GM19455 (cell line): ENCODE data around the gene LRIT2.
"Not testable (repeated sequence)": the region's sequence is repeated elsewhere in the genome, so short reads cannot be mapped to it uniquely, and the experiment has no call there.

Source experiments
- ATAC-seq: cut with Tn5 transposase; IDR thresholded peaks from one replicate; pipeline ENCODE4 v1.9.1; 2021; ENCODE audit not compliant: unreplicated experiment

LRIT2 gene

DNA sequence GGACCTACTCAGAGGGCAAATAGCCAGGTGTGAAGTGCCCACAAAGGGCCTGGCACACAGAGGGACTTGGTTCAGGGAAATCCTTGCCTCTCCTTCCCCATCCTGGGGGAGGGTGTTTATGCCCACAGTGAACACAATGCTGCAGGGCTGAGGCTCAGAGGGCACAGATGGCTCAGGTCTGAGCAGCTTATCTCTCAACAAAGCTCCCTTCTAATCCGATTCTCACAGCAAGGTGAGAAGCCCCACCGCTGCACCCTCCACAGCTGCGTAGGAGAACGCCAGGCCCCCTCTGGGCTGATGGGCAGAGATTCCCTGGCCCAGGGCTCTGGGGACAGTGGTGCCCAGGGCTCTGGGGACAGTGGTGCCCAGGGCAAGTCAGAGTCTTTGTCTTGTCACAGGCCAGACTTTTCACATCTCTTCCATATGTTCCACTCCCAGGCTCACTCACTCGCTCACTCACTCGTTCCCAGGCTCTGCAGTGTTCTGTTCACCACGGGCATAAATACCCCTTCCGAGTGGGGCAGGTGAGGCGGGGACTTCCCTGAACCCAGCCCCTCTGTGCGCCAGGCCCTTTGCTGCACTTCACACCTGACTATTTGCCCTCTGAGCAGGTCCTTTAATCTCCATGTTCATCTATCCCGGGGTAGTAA lies 39.7 kb downstream of the LRIT2 start:
- ATAC-seq, result no peak

GRCh38 chr10:84184517-84184916 lies 40.8 kb downstream of the LRIT2 start:
- ATAC-seq, result no peak

GRCh38 chr10:84181631-84182030 lies 43.7 kb downstream of the LRIT2 start:
- ATAC-seq, result no peak

DNA sequence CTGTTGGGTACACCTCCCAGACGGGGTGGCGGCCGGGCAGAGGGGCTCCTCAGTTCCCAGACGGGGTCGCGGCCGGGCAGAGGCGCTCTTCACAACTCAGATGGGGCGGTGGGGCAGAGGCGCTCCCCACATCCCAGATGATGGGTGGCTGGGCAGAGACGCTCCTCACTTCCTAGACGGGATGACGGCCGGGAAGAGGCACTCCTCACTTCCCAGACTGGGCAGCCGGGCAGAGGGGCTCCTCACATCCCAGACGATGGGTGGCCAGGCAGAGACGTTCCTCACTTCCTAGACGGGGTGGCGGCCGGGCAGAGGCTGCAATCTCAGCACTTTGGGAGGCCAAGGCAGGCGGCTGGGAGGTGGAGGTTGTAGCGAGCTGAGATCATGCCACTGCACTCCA lies 45.0 kb downstream of the LRIT2 start:
- ATAC-seq, result not testable (repeated sequence)

DNA sequence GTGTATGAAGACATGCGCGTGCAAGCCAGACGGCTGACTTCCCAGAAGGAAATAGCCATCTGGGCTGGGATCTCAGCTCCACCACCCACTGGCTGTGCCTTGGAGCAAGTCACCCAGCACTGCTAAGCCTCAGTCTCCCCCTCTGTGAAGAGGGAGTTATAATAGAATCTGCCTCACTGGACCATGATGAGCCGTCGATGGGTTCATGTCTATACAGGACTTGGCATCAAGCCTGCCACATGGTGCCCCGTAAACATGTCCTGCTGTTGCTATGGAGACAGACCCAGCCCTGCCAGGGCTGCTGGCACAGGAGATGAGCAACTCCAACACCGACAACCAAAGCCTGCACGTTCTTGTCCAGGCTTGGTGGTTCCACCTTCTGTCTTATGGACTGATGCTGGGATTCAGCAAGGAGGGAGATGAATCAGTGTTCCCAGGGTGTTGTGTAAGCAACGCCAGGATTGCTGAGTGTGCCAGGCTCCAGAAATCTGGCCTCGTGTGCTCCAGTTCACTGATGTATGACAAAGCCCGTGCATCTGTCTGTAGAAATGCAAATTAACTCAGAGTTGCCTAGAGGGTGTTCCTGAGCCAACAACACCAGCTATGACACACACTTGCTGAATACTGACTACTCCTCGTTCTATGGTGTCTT lies 46.2 kb downstream of the LRIT2 start:
- ATAC-seq, result peak; percentile 88

DNA sequence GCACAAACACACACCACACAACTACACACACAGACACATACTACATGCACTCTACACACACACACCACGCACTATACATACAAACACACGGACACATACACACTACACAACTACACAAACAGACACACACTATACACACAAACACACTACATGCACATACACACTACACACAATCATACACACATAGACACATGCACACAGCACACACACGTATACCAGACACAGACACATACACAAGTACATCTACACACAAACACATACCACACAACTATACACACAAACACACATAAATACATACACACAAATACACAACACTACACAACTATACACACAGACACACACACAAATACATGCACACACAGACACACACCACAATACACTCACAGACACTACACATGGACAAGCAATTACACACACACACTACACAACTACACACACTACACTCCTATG lies 47.2 kb downstream of the LRIT2 start:
- ATAC-seq, result no peak

DNA sequence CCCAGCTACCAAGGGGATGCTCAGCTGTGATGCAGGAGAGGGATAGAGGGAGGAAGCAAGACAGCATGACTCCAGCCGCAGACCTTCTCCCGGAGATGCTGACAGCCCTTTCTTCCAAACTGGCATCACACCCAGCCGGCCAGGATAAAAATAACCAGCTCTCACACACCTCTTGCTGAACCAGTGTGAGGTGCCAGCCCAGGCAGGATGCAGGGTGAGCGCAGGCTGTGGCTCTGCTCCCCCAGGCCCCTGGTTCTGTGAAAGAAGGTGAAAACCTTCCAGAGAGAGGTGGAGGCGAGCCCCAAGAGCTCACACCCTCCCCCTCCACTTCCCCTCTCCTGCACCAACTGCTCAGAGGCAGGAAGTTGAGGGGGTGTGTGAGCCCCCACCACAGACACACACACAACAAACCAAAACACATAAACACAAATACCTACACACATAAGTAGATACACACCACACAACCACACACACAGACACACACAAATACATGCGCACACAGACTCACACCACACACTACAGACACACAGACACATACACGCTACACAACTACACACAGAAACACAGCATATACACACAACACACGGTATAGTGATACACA lies 47.7 kb downstream of the LRIT2 start:
- ATAC-seq, result peak; percentile 39

DNA sequence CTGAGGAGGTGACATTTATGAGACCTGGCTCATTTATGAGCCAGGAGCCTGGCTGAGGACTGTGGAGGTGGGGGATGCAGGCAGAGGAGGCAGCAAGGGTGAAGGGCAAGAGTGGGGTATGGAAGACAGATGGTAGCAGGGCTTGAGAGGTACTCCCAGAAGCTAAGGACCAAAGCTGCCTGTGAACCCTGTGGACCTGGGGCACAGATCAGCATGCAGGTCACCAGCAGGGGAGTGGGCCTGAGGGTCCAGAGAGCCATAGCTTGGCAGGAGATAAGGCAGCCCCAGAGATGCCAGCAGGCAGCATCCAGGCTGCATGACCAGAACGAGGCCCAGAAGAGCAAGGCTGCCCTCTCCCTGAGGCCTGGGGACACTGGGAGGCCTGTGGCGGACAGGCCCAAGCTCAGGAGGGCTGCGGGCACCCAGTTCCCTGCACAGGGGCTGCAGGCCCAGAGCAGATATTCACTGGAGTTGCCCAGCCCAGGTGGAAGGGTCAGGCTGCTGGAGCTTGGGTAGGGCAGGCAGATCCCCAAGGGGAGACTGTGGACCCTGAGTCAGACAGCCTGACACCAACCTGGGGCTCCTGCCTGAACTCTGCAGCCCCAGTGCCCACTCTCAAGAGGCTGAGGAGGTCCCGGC lies 48.4 kb downstream of the LRIT2 start:
- ATAC-seq, result no peak

- ATAC-seq, result no peak
Measured at GRCh38 chr10:84176351-84176750, 49.0 kb downstream of the LRIT2 start.

DNA sequence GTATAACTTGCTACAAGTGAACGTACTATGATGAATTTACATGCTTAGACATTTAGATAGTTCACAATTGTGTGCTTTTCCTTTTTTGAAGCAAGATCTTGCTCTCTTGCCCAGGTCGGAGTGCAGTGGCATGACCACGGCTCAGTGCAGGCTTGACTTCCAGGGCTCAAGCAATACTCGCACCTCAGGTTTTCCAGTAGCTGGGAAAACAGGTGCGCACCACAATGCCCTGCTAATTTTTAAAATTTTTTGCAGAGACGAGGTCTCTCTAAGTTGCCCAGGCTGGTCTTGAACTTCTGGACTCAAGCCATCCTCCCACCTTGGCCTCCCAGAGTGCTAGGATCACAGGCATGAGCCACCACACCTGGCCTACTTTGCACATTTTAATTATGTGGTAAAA lies 49.9 kb downstream of the LRIT2 start:
- ATAC-seq, result no peak

- no peak for ATAC-seq
Measured at GRCh38 chr10:84173501-84173929, 51.8 kb downstream of the LRIT2 start, which contains the start of gene GPR15LG. Gene GPR15LG, plus strand, starts transcription at chr10:84173801. Its CDS starts 51 bp downstream, at chr10:84173852.

DNA sequence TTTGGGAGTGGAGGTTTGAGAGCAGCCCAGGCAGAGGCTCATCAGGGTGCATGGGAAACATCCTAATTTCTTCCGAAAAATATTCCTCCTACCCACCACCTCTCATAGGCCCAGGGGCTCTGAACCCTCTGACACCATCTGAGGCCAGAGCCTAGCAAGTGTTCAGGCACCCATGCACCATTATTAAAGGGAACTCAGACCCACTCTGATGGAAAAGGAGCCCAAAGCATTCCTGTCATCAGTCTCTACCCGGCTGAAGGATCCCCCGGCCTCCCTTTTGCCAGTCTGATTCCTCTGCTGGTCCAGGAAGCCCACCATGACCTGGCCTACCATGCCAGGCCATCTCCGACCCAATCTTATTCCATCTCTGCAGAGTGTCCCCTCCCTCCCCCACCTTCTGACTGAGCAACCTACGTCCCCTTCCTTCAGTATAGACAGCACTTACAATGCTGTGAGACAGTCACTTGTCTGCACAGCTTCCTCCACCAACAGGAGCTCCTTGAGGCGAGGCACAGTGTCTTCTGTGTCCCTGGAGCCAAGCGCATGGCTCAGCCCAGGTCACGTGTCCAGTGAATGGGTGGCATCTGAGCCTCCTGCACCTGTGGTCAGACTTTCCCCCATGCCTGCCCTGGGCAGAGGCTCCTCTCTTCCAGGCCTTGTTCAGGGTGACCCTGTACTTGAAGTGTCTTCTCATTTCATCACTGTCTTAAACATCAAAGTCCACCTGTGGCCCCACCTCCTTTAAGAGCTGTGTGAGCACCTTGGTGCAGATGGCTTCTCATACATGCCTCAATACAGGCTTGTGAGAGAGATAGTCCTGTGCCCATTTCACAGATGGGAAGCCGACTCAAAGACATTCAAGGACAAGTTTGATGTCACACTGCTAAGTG lies 52.6 kb downstream of the LRIT2 start:
- peak; percentile 56 for ATAC-seq

- peak; percentile 34 for ATAC-seq
Measured at GRCh38 chr10:84171700-84172466, 53.5 kb downstream of the LRIT2 start.

- not testable (repeated sequence) for ATAC-seq
Measured at GRCh38 chr10:84171237-84171636, 54.1 kb downstream of the LRIT2 start.
